Thyroid gland (tissue), 4 donors: ENCODE results near the gene NFE2L2.

Experiments used
- CTCF ChIP-seq, 6 experiments: fragments of 200-600 bp in 3 of 6; fragments of 450-650 bp in 3 of 6; sonication (generic) in 3 of 6; IDR thresholded peaks; one replicate each; pipeline ENCODE4 v1.5.1; 2016 to 2019; ENCODE audit warnings: antibody characterized with exemption in 6 of 6, mild to moderate bottlenecking in 2 of 6, inconsistent platforms in 1 of 6, moderate library complexity in 1 of 6
- POLR2A ChIP-seq, 2 donors: fragments of 450-650 bp; IDR thresholded peaks; one replicate each; pipeline ENCODE4 v1.6.1; 2017; ENCODE audit warnings: antibody characterized with exemption in 2 of 2, mild to moderate bottlenecking in 2 of 2, moderate library complexity in 1 of 2

- no peak for TF ChIP-seq POLR2A (IDR thresholded peaks at IDR 0.05)
- no peak for TF ChIP-seq CTCF (IDR thresholded peaks at IDR 0.05)
Measured at GRCh38 chr2:177225965-177226360, 38.6 kb downstream of the NFE2L2 start.
